GM19099 (cell line): ENCODE measurements around the gene ACLY.

Source experiments
- POLR2A ChIP-seq: IDR thresholded peaks from 3 replicates; pipeline ENCODE4 v1.6.1; 2011; ENCODE audit warnings: low read depth; ENCODE audit not compliant: insufficient read length; ENCODE audit errors: extremely low read depth

The ACLY gene

DNA sequence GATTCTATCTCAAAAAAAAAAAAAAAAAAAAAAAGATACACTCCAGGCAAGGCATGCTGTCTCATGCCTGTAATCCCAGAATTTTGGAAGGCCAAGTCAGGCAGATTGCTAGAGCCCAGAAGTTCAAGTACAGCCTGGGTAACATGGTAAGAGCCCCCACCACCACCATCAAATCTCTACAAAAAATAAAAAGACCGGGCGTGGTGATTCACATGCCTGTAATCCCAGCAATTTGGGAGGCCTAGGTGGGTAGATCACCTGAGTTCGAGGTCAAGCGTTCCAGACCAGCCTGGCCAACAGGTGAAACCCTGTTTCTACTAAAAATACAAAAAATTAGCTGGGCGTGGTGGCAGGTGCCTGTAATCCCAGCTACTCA, 1.8 kb upstream of the ACLY start:
- TF ChIP-seq POLR2A = no peak

GRCh38 chr17:41919840-41920579, 1.3 kb upstream of the ACLY start:
- TF ChIP-seq POLR2A = no peak

GRCh38 chr17:41919165-41919817, 540 bp upstream of the ACLY start:
- peak; percentile 33 for TF ChIP-seq POLR2A

DNA sequence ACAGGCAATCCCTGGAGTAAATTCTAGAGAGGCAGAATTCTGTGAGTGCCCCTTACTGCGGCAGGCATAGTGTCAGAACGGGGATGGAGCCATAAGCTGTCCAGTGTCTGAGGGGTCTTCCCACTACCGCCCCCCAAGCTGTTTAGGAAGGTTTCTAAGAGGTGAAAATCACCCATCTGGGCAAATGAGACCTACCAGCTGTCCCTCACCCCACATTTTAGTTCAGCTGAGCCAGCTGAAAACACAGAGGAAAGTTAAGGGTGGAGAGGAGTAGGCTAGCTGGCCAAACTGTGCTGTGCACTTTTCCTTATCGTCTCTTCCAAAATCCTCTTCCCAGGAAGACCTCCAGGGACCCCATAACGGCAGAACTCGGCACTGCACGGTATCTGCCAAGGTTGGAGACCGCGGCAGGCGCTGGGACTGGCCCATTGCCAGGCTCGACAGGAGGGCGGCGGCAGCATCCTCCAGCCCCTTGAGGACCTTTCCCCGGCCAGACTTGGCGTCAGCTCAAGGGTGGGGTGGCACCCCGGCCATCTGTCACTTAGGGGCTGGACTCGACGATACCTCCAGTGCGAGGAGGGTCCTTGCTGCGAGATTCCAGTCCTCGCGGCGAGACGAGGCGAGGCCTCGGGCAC, 955 bp downstream of the ACLY start:
- no peak for TF ChIP-seq POLR2A

DNA sequence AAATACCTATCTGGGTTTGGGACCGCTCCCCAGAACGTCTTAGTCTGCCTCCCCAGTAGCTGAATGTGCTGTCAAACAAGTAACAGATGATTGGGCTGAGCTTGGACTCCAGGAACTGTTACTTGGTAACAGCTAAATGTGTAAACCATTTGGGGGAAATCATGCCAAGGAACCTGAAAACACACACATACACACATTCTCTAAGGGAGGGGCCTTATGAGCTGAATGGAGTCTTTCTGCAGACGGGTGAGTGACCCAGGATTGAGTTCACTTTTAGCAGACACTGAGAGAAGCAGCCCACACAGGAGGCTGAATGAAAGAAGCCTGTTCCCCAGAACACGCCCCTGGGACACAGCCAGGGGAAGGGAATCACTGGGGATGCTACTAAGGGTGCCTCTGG, 1.6 kb downstream of the ACLY start:
- TF ChIP-seq POLR2A = no peak

DNA sequence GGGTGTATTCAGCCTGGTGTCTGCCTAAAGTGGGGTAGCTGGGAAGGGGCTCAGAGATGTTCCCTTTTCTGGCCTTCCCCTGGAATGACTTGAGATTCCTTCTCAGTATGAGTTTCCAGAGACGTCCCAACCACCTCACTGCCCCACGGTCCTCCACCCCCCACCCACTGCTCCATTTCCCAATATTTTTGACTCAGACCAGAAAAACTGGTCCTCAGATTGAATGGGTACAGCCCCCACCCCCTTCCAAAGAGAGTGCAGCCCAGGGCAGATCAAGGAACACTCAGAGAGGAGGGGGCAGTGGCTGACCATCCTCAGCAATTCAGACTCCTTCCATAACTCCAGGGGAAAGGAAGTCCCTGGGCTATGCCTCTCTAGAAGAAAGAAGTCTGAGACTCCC, 3.2 kb downstream of the ACLY start:
- no peak for TF ChIP-seq POLR2A

GRCh38 chr17:41915020-41915419, 3.7 kb downstream of the ACLY start:
- no peak for TF ChIP-seq POLR2A

DNA sequence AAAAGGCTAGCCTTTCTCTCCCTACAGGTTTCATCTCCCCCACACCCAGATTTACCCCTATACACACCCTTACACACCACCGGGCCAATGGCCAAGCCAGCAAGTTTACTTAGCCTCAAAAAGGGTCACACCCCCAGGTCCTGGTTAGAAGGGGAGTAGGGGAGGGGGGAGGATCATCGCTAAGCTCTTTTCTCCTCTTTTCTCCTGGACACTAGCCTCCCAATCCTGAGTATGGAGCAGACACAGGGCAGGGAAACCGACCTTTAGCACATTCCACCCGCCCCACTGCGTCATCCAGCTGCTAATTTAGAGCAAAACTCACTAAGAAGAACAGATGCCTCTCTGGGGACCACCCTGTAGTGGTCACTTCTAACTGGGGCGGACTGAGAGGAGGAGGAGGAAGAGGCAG, 4.4 kb downstream of the ACLY start:
- no peak for TF ChIP-seq POLR2A

DNA sequence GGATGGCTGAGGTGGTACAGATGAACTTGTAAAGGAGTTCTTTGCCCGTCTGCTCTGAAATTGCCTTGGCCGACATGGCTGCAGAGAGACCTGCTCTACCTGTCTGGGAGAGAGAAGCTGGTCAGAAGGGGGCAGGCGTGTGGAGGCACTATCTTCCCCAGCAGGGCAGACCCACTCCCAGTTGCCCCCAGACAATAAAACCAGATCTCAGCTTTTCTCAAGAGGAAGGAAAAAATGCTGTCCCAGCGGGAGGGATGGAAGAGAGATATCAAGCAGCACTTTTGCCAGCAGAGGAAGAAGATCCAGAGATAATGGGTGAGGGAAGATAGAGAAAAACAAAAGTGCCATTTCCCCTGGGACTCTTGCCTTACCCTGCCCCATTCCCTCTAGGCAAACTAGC, 5.0 kb downstream of the ACLY start:
- no peak for TF ChIP-seq POLR2A

DNA sequence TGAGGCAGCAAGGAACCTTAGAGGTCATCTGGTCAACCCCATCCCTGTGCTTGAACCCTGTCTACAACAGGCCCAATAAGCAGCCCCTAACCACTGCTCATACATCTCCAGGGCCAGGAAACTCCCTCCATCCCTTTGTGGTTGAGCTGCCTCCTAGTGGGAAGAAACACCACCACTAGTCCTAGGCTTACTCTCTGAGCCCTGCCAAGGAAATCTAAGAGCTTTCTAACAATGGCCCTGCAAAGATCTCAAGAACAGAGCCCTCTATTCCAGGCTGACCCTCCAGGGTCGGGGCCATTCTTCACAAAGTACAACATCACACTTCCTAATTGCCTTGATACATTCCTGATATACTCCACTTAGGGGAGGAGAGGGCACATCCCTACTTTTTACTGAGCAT, 5.8 kb downstream of the ACLY start:
- no peak for TF ChIP-seq POLR2A

GRCh38 chr17:41910701-41911391, 7.9 kb downstream of the ACLY start:
- no peak for TF ChIP-seq POLR2A

GRCh38 chr17:41909088-41909487, 9.7 kb downstream of the ACLY start:
- no peak for TF ChIP-seq POLR2A

- no peak for TF ChIP-seq POLR2A
Measured at GRCh38 chr17:41907633-41908539, 10.9 kb downstream of the ACLY start.

GRCh38 chr17:41907185-41907556, 11.6 kb downstream of the ACLY start:
- no peak for TF ChIP-seq POLR2A

- peak; percentile 13 for TF ChIP-seq POLR2A
Measured at GRCh38 chr17:41906465-41907184, 12.1 kb downstream of the ACLY start.

GRCh38 chr17:41905172-41905571, 13.6 kb downstream of the ACLY start:
- TF ChIP-seq POLR2A = no peak
